H9 (cell line): Measurements from ENCODE around the gene FAM3D. TPM values are rescaled to one million over a fixed set of nuclear protein-coding genes. Genes with fewer than 3 reads are reported as not detected.

Experiments used
- DNase-seq: peaks from one replicate; pipeline ENCODE4 v3.0.0-alpha.2; 2017
- H2AFZ ChIP-seq: one replicate; pipeline ENCODE4 v1.6.1; 2013; ENCODE audit warnings: mild to moderate bottlenecking, low read length, control low read depth, moderate library complexity
- H2AK5ac ChIP-seq: 2 replicates; pipeline ENCODE4 v1.6.1; 2013; ENCODE audit warnings: low read length, control low read depth, mixed read lengths; ENCODE audit not compliant: insufficient read length
- H2BK120ac ChIP-seq: one replicate; pipeline ENCODE4 v1.6.1; 2013; ENCODE audit warnings: low read depth, mild to moderate bottlenecking, low read length, control low read depth, inconsistent platforms; ENCODE audit not compliant: poor library complexity, severe bottlenecking
- H2BK12ac ChIP-seq: 2 replicates; pipeline ENCODE4 v1.6.1; 2013; ENCODE audit warnings: low read length, control low read depth, mixed read lengths, low read depth; ENCODE audit not compliant: insufficient read length
- H2BK15ac ChIP-seq: 2 replicates; pipeline ENCODE4 v1.6.1; 2013; ENCODE audit warnings: low read depth, low read length, control low read depth
- H2BK20ac ChIP-seq: one replicate; pipeline ENCODE4 v1.6.1; 2013; ENCODE audit warnings: low read depth, mild to moderate bottlenecking, low read length, control low read depth, inconsistent platforms; ENCODE audit not compliant: poor library complexity, severe bottlenecking
- H2BK5ac ChIP-seq: 2 replicates; pipeline ENCODE4 v1.6.1; 2013; ENCODE audit warnings: low read length, control low read depth, mixed read lengths; ENCODE audit not compliant: insufficient read length
- H3K14ac ChIP-seq: 2 replicates; pipeline ENCODE4 v1.6.1; 2013; ENCODE audit warnings: low read length, control low read depth; ENCODE audit not compliant: insufficient read depth
- H3K18ac ChIP-seq: 2 replicates; pipeline ENCODE4 v1.6.1; 2013; ENCODE audit warnings: low read depth, mild to moderate bottlenecking, mixed read lengths, low read length, control low read depth; ENCODE audit not compliant: insufficient read length
- H3K23ac ChIP-seq: 2 replicates; pipeline ENCODE4 v1.6.1; 2013; ENCODE audit warnings: low read length, control low read depth, mixed read lengths, low read depth; ENCODE audit not compliant: insufficient read length
- H3K23me2 ChIP-seq: 2 replicates; pipeline ENCODE4 v1.6.1; 2013; ENCODE audit warnings: low read depth, mild to moderate bottlenecking, mixed read lengths, low read length, control low read depth; ENCODE audit not compliant: insufficient read length, poor library complexity, severe bottlenecking
- H3K27ac ChIP-seq: 2 replicates; pipeline ENCODE4 v1.5.1; 2013; ENCODE audit warnings: low read length, control low read depth, mixed read lengths, low read depth; ENCODE audit not compliant: insufficient read length
- H3K27me3 ChIP-seq: 2 replicates; pipeline ENCODE4 v1.6.1; 2013; ENCODE audit warnings: low read length, control low read depth, inconsistent platforms; ENCODE audit not compliant: insufficient read depth
- H3K4ac ChIP-seq: 2 replicates; pipeline ENCODE4 v1.6.1; 2013; ENCODE audit warnings: low read depth, mild to moderate bottlenecking, control low read depth, inconsistent platforms, low read length, moderate library complexity
- H3K4me1 ChIP-seq: 2 replicates; pipeline ENCODE4 v1.6.1; 2013; ENCODE audit warnings: low read length, control low read depth, inconsistent platforms; ENCODE audit not compliant: insufficient read depth
- H3K4me2 ChIP-seq: 2 replicates; pipeline ENCODE4 v1.6.1; 2013; ENCODE audit warnings: low read length, control low read depth, mixed read lengths; ENCODE audit not compliant: insufficient read length, insufficient read depth
- H3K56ac ChIP-seq: 2 replicates; pipeline ENCODE4 v1.6.1; 2013; ENCODE audit warnings: low read depth, mild to moderate bottlenecking, mixed read lengths, low read length, control low read depth; ENCODE audit not compliant: insufficient read length
- H3K79me1 ChIP-seq: 2 replicates; pipeline ENCODE4 v1.6.1; 2013; ENCODE audit warnings: low read depth, mild to moderate bottlenecking, moderate library complexity, low read length, control low read depth, inconsistent platforms; ENCODE audit not compliant: insufficient read depth, poor library complexity, severe bottlenecking
- H3K79me2 ChIP-seq: 2 replicates; pipeline ENCODE4 v1.6.1; 2013; ENCODE audit warnings: low read length, control low read depth, inconsistent platforms; ENCODE audit not compliant: insufficient read depth
- H3K9ac ChIP-seq: 2 replicates; pipeline ENCODE4 v1.6.1; 2013; ENCODE audit warnings: low read length, control low read depth, mixed read lengths; ENCODE audit not compliant: insufficient read length; ENCODE audit errors: extremely low read depth
- H3K9me3 ChIP-seq: one replicate; pipeline ENCODE4 v1.6.1; 2013; ENCODE audit warnings: low read depth, low read length, inconsistent platforms; ENCODE audit not compliant: control insufficient read depth
- H3T11ph ChIP-seq: one replicate; pipeline ENCODE4 v1.6.1; 2013; ENCODE audit warnings: mild to moderate bottlenecking, low read length, control low read depth, inconsistent platforms
- H4K20me1 ChIP-seq: one replicate; pipeline ENCODE4 v1.6.1; 2013; ENCODE audit not compliant: control insufficient read depth, insufficient read length, insufficient read depth
- H4K5ac ChIP-seq: 2 replicates; pipeline ENCODE4 v1.6.1; 2013; ENCODE audit warnings: low read depth, mild to moderate bottlenecking, mixed read lengths, low read length, control low read depth; ENCODE audit not compliant: insufficient read length
- H4K8ac ChIP-seq: replicated peaks from 2 replicates; pipeline ENCODE4 v1.6.1; 2013; ENCODE audit warnings: low read length, control low read depth, mixed read lengths, low read depth; ENCODE audit not compliant: insufficient read length
- H4K91ac ChIP-seq: 2 replicates; pipeline ENCODE4 v1.6.1; 2013; ENCODE audit warnings: low read depth, mild to moderate bottlenecking, moderate library complexity, mixed read lengths, low read length, control low read depth; ENCODE audit not compliant: insufficient read length
- H3K27ac Mint-ChIP-seq, 3 experiments: 2 replicates in 2 of 3; 3 replicates in 1 of 3; pipeline ENCODE4 v1.8.0; 2020 to 2021; ENCODE audit warnings: mixed read lengths in 3 of 3, mild to moderate bottlenecking in 1 of 3, moderate library complexity in 1 of 3
- H3K27me3 Mint-ChIP-seq: 2 replicates; pipeline ENCODE4 v1.8.0; 2021; ENCODE audit warnings: low read depth, mild to moderate bottlenecking, moderate library complexity, mixed read lengths
- H3K36me3 Mint-ChIP-seq, 3 experiments: 2 replicates in 2 of 3; 3 replicates in 1 of 3; pipeline ENCODE4 v1.8.0; 2020 to 2021; ENCODE audit warnings: low read depth in 3 of 3, mixed read lengths in 3 of 3; ENCODE audit not compliant: insufficient read depth in 1 of 3
- H3K4me1 Mint-ChIP-seq, 2 experiments: 2 replicates each; pipeline ENCODE4 v1.8.0; 2020; ENCODE audit warnings: mixed read lengths in 2 of 2
- H3K4me3 Mint-ChIP-seq, 2 experiments: 2 replicates in 1 of 2; 3 replicates in 1 of 2; pipeline ENCODE4 v1.8.0; 2020 to 2021; ENCODE audit warnings: mild to moderate bottlenecking in 2 of 2, mixed read lengths in 2 of 2, moderate library complexity in 1 of 2
- H3K9me3 Mint-ChIP-seq, 2 experiments: 2 replicates in 1 of 2; 3 replicates in 1 of 2; pipeline ENCODE4 v1.8.0; 2020; ENCODE audit warnings: mild to moderate bottlenecking in 2 of 2, mixed read lengths in 2 of 2, moderate library complexity in 1 of 2
- WGBS: extraction: QIAGEN DNeasy Blood & Tissue Kit; methylation state at CpG from one replicate; pipeline ENCODE4 v1.1.7; 2013; ENCODE audit warnings: missing lambda C conversion rate, low lambda C conversion rate, mixed read lengths; ENCODE audit not compliant: insufficient read length; ENCODE audit errors: extremely low coverage; 5-methylcytosine and 5-hydroxymethylcytosine counted together
- total RNA-seq: library from RNA; stranded (reverse); gene quantifications from 2 replicates; pipeline ENCODE4 v1.2.1, GENCODE V29; 2021
- TF ChIP-seq, protein P1 (sequence below): fragments of 200-600 bp; sonication (generic); conservative IDR thresholded peaks from 3 replicates; pipeline ENCODE4 v1.8.0; 2021; ENCODE audit warnings: antibody characterized with exemption, mild to moderate bottlenecking

Gene FAM3D
- total RNA-seq, 1 experiment from 2014 or later: not detected

DNA sequence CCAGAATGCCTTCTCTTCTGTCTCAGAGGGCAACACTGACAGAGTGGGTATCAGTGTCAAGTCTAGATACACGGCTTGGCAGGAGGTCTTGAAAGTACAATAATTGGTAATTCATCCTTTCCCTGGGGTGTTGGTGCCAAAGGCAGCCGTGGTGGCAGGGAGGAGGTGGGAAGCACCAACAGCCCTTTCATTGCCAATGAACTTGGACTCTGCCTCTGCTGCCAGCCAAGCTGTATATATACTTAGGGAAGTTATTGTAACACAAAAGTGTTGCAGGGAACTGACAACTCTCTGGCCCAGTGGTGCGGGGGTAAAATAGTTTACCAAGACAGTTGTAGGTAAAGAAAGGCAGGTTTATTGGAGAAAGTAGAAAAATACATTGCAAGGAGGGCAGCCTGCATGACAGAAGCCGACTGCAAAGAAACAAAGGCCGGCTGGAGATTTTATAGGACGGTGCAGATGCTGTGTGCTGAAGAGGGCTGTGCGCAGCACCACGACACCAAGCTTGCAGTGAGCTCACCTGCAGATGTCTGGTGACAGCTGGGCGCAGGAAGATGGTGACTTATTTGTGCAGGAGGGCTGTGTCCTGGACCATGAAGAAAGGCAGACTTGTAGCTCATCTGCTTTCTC, 4.0 kb upstream of the FAM3D start:
- Histone ChIP-seq H2BK12ac (no peak overlapping the region), H3K27me3 (no peaks in the 10 kb centered on the region), H2BK20ac (no peak overlapping the region), H3K56ac (no peak overlapping the region), H4K91ac (no peak overlapping the region), H3K79me1 (no peaks in the 10 kb centered on the region), H3K27ac (no peak overlapping the region), H2AFZ (no peak overlapping the region), H2BK15ac (no peak overlapping the region), H4K5ac (no peak overlapping the region), H2AK5ac (no peak overlapping the region), H3K4me2 (no peak overlapping the region), H3K14ac (no peak overlapping the region), H3K23me2 (no peaks in the 10 kb centered on the region), H3K18ac (no peak overlapping the region), H3K79me2 (no peaks in the 10 kb centered on the region), H3T11ph (no peak overlapping the region), H2BK120ac (no peak overlapping the region), H3K23ac (no peak overlapping the region), H3K4me1 (no peaks in the 10 kb centered on the region), H2BK5ac (no peak overlapping the region), H3K9me3 (no peaks in the 10 kb centered on the region), H3K9ac (no peak overlapping the region), H4K20me1 (no peaks in the 10 kb centered on the region), H4K8ac (no peak overlapping the region), H3K4ac (no peak overlapping the region)
- Mint-ChIP-seq H3K27ac (no peak overlapping the region; a peak in 1 of 7 replicates), H3K36me3 (peaks cover 0 to 2% (median 2%) of the 10 kb centered on the region in 3 experiments; a peak in 2 of 7 replicates), H3K9me3 (peaks cover 2 to 4% of the 10 kb centered on the region in 2 experiments), H3K4me1 (no peaks in the 10 kb centered on the region), H3K27me3 (peaks cover 24% of the 10 kb centered on the region), H3K4me3 (no peak overlapping the region)
- TF ChIP-seq, protein P1, sequence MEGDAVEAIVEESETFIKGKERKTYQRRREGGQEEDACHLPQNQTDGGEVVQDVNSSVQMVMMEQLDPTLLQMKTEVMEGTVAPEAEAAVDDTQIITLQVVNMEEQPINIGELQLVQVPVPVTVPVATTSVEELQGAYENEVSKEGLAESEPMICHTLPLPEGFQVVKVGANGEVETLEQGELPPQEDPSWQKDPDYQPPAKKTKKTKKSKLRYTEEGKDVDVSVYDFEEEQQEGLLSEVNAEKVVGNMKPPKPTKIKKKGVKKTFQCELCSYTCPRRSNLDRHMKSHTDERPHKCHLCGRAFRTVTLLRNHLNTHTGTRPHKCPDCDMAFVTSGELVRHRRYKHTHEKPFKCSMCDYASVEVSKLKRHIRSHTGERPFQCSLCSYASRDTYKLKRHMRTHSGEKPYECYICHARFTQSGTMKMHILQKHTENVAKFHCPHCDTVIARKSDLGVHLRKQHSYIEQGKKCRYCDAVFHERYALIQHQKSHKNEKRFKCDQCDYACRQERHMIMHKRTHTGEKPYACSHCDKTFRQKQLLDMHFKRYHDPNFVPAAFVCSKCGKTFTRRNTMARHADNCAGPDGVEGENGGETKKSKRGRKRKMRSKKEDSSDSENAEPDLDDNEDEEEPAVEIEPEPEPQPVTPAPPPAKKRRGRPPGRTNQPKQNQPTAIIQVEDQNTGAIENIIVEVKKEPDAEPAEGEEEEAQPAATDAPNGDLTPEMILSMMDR: no peak
- no CpG with 5 or more reads among the region's 9 CpGs for WGBS
- DNase-seq: peak; percentile 12
